ENCODE measurements around the gene SMARCB1.

DNA sequence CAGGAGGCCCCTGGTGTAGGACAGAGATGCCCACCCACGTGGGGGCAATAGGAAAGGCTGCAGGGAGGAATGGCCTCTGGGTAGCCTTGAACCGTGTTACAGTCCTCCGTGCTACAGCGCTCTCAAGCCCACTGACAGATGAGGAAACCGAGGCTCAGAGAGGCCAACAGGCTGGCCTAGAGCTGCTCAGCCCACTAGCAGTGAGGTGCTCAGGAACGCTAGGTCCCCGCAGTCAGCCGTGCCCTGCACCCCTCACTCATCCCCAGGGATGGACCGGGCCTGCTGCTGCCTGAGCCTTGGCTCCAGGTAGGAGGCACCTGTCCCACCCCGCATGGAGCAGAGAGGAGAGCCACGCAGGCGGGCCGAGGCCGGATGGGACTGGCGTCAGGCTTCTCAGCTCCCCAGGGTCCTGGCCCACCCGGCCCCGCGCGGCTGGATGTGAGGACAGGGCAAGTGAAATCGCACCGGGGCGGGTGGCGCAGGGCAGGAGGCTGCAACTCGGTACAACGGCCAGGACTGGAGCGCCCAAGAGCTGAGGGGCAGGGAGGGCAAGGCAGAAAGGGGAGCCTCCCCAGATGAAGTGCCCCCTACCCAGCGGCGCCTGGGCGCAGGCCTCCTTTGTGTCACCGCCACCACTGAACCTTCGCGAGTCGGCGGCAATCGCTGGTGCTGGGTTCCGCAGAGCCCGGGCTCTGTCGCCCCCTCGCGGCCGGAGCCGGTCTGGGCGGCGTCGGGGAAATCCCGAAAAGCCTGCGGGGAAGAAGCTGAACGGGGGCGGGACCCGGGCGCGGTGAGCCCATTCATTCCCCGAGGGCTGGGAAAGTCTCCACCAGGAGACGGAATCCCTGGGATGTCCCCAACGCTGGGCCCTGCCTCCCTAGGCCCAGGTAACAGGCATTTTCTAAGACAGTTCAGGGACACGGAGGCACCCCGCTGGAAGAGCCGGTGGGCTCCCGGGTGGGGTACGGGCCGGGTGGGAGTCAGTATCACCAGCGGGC lies 62.5 kb downstream of the SMARCB1 start:
- TF ChIP-seq, protein P1, sequence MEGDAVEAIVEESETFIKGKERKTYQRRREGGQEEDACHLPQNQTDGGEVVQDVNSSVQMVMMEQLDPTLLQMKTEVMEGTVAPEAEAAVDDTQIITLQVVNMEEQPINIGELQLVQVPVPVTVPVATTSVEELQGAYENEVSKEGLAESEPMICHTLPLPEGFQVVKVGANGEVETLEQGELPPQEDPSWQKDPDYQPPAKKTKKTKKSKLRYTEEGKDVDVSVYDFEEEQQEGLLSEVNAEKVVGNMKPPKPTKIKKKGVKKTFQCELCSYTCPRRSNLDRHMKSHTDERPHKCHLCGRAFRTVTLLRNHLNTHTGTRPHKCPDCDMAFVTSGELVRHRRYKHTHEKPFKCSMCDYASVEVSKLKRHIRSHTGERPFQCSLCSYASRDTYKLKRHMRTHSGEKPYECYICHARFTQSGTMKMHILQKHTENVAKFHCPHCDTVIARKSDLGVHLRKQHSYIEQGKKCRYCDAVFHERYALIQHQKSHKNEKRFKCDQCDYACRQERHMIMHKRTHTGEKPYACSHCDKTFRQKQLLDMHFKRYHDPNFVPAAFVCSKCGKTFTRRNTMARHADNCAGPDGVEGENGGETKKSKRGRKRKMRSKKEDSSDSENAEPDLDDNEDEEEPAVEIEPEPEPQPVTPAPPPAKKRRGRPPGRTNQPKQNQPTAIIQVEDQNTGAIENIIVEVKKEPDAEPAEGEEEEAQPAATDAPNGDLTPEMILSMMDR (IDR thresholded peaks at IDR 0.05) = peak; percentile 96 to 99 (median 98)
- no peak for TF ChIP-seq POLR2A (IDR thresholded peaks at IDR 0.05)

Measured in tibial nerve (tissue), 3 donors.